HG03135 (cell line): ENCODE measurements around the gene HELT.

Experiments
- ATAC-seq: cut with Tn5 transposase; IDR thresholded peaks from one replicate; pipeline ENCODE4 v1.9.1; 2021; ENCODE audit warnings: mild to moderate bottlenecking, moderate library complexity; ENCODE audit not compliant: unreplicated experiment

The HELT gene

DNA sequence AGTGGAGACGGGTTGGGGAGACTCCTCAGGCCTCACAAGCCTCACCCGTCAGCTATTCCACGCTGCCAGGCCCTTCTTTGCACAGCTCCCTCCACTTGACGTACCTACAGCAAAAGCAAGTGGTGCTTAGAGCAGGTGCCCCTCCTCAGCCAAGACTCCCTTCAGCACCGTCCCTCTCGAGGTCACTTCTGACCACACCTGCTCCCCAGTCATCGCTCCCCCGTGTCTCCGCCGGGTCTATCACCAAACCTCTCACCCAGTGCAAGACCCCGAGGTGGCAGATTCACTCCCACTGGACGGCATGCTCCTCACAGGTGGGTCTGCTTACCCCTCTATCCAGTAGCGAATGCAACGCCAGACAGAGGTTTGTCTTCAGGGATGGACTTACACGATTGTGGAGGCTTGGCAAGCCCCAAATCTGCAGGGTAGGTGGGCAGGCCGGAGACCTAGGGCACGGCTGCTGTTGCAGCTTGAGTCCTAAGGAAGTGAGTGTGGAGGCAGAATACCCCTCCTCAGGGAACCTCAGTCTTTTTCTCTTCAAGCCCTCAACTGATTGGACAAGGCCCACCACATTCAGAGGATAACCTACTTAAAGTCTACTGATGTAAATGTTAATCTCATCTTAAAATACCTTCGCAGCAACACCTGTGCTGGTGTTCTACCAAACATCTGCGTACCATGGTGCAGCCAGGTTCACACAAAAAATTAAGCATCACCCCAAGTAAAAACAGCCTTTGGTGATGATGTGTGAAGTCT lies 14.5 kb upstream of the HELT start:
- no peak for ATAC-seq

DNA sequence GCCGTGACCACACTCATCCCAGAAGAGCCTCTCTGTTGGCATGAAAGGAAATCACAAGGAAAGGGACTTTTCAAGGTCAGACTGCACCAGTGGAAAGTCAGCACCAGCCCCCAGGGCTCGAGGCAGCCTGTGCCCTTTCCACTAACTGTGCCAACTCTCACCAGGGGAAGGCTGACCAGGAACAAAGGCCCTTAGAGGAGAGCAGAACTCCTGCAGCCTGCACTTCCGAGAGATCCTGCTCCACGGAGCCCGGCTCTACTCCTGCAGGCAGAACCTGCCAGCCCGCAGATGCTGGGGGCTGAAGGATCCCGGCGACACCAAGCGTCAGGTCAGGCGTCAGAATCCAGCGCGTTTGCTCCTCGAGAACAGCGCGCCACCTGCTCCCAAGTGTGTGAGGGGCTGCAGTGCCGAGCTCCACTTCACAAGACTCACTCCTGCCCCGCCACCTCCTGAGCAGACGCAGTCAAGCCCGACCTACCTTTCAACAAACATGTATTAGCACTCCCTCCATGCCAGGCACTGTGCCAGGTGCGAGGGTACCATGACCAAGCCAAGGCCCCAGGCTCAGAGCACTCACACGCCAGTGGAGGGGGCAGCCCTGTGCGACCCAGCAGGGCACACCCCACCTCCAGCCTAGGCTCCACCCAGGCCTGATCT lies 13.6 kb upstream of the HELT start:
- ATAC-seq = peak; percentile 39

DNA sequence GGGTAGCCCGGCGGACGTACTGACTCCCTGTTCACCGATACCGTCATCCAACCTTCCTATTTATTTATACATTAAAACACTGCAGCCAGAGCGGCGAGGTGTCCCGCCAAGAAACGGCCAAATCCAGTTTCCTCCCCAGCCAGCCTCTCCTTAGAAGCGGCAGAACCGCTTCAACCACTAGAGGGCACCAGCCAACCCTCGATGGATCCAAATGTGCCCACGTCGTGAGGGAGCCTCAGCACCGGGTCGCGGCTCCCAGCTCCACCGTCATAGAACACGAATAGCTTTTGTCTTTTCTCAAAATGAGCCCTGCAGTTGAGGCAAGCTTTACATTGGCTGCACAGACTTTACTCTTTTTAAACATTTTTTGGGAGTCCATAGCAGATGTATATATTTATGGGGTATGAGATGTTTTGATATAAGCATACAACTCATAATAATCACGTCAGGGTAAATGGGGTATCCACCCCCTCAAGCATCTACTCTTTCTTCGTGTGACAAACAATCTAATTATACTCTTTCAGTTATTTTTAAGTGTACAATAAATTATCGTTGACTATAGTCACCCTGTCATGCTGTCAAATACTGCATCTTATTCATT lies 13.0 kb upstream of the HELT start:
- ATAC-seq = peak; percentile 92

DNA sequence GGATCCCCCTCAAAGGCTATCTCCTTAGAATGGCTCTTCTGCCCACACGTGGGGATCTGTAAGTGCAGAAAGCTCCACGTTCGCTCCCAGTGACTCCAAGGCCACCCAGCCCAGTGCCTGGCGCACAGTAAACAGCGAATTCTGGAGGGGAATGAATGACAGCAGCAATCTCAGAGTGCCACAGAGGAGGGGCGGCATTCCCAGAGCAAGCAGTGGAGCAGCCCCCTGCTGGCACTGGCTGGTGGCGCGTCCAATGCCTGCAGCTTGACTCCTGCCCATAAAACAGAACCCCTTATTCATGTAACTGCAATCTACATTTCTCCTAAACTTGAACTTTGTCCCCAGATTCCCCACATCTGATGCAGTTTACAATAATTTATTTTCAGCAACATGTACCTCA lies 6.9 kb upstream of the HELT start:
- no peak for ATAC-seq

DNA sequence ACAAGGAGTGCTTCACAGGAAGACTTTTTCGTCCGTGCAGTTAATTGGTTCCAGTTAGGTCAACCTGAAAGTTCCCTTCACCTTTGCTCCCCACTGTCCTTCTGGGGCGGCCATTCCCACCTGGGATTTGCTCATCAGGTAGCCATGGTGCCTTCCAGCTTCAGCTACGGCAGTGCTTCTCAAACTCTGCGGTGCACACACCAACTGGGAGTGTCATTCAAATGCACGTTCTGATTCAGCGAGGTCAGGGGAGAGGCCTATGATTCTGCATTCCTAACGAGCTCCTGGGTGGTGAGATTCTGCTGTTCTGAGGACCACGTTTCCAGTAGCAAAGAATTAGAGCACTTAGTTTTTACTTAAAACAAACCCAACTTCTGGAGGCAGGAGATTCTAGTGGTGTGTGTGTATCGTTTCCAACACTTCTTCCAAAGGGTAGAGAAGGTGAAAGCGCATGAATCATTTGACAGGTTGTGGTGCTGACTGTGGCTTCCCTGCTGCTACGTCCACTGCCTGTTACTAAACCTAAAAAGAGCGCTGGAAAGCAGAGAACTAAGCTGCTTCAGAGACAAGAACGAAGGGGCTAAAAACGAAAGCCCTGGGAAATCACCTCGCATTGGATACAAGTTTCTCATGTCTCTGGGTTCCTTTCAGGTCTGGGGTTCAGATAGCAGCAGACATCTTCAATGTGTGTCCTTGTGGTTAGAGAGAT lies 4.7 kb upstream of the HELT start:
- no peak for ATAC-seq

DNA sequence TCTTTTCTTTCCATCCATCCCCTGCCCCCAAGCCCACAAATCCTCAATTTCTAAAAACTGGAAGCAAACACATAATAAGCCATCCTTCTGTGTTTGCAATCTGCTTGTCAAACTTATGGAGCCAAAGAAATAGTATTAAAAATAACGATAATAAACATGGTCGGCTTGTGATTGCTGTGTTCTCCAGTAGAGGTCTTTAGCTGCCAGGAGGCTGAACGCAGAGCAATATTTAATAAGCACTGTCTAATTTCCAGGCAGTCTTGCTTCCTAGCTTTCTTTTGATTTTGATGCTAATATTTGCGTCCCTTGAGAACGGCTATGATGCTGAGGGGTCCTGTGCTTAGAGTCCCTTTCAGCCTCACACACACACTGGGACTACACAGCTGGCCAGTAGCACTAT lies 3.2 kb upstream of the HELT start:
- no peak for ATAC-seq

DNA sequence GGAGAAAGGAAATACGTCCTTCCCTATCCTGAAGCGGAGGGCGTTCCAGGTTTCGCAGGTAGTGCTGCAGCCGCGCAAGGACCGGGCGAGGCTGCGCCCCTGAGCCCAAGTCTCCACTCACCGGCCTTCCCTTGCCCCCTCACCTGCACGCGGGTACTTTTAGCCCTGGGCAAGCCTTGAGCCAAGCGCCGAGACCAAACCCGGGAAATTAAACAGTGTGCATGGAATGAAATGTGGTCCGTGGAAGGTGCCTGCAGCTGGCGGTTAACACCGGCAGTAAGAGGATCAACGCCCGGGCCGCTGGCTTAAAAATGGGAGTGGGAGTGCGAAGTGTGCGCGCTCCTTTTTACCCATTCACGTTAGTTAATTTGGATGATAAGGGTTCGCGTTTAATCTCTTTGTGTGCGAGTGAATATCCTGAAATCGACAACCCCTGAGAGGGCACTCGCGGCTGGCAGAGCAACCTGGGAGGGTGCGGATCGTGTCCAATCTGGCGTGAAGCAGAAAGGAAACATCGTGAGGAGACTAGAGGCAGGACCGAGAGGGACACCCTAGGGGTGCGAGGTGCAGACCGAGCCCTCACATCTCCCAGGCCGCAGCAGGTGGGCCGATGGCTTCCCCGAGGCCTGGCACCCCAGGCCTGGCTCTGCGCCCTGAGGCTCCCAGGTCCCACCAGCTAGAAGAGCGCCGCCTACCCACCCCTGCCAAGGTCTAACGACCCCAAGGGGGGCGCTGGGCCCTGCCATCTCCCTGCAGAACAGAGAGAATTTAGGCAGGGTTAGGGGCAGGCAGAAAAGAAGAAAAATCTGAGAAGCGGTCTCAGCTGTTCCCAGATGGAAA lies 2.0 kb upstream of the HELT start:
- ATAC-seq = no peak

DNA sequence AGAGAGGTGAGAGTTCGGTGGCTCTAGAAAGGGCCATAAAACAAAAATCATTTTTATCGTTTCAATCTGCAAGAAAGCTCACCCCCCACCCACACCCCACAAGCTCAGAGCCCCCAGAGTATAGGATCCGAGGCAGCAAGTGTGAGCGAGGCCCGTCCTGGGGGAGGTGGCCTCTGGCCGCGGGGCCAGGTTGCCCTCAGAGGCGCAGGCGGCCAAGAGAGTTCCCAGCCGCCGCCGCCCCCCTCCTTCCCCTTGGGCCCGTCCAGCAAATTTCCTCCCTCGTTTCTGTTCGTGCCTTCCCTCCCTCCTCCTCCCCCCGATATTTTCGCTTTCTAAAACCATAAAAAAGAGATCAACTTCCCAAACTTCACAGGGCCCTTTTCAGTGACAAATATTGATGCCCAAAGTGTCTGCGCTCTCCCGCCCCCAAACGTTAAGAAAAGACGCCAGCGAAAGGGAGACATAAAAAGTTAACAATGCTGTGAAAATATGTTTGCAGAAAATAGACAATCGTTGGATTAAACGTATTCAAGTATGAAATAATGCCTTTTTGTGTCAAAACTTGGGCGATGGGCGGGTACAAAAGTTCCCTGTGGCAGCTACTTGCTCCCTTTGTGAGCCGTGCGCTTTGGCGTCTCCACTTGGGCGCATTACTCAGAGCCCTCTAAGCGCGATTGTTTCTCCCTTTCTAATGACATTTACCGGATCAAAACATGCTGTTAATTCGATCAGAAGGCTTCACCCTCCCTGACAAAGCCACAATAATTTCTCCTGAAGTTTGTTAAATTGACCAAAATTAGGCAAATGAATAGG lies 1.1 kb upstream of the HELT start:
- no peak for ATAC-seq

DNA sequence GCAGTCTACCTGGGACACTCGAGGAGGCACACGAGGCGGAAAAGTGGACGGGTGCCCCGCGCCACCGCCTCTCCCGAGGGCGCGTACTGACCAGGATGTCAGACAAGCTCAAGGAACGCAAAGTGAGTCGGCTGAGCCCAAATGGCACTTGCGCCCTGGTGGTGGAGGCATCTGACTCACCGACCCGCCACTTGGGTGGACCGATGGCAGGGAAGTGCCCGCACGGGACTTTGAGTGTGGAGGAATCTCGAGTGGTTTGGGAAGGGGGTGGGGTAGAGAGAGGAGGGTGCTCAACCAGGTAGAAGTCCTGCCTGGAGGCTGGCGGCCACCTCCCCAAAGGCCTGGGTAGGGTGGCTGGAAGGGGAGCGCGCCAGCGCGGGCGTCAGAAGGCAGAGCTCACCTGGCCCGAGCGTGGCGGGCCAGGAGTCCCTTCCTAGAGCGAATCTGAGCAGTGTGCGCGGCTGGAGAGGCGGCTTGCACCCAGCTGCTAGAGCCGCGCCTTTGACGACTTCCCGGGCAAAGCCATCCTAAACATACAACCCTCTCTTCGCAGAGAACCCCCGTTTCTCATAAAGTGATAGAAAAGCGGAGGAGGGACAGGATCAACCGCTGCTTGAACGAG lies 655 bp downstream of the HELT start:
- no peak for ATAC-seq

DNA sequence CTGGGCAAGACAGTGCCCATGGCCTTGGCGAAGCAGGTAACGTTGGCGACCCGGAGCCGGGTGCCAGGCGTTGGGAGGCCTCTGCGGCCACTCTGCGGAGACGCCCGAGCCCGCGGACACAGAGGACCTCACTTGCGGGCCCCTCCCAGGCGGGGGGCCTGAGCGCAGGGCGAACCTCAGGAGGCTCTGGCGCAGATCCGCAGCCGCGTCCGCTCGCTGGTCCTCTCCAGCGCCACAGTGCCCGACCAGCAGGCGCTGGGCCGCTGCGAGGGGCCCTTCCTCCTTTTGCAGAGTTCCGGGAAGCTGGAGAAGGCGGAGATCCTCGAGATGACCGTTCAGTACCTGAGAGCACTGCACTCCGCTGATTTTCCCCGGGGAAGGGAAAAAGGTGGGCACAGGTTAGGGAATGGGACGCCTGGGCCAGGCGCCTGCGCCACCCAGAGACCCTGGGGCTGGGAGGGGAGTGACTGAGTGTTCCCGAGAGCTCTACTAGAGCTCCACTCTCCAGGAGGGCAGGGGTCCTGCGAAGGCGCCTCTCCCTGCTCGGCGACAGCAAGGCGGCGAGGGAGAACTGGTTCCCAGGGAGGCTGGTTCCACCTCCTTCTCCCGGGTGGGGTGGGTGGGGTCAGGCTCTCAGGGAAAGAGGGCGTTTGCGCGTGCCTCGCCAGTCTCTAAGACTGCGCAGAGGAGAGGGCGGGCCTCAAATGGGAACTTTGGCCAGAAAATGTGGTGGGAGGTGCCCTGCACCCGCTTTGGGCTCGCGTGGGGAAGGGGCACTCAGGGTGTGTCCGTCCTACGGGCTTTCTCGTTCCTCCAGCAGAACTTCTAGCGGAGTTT lies 1.4 kb downstream of the HELT start:
- no peak for ATAC-seq

DNA sequence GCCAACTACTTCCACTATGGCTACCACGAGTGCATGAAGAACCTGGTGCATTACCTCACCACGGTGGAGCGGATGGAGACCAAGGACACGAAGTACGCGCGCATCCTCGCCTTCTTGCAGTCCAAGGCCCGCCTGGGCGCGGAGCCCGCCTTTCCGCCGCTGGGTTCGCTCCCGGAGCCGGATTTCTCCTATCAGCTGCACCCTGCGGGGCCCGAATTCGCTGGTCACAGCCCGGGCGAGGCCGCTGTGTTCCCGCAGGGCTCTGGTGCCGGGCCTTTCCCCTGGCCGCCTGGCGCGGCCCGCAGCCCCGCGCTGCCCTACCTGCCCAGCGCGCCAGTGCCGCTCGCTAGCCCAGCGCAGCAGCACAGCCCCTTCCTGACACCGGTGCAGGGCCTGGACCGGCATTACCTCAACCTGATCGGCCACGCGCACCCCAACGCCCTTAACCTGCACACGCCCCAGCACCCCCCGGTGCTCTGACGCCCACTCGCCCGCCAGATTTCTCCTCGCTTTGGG lies 2.1 kb downstream of the HELT start:
- no peak for ATAC-seq

DNA sequence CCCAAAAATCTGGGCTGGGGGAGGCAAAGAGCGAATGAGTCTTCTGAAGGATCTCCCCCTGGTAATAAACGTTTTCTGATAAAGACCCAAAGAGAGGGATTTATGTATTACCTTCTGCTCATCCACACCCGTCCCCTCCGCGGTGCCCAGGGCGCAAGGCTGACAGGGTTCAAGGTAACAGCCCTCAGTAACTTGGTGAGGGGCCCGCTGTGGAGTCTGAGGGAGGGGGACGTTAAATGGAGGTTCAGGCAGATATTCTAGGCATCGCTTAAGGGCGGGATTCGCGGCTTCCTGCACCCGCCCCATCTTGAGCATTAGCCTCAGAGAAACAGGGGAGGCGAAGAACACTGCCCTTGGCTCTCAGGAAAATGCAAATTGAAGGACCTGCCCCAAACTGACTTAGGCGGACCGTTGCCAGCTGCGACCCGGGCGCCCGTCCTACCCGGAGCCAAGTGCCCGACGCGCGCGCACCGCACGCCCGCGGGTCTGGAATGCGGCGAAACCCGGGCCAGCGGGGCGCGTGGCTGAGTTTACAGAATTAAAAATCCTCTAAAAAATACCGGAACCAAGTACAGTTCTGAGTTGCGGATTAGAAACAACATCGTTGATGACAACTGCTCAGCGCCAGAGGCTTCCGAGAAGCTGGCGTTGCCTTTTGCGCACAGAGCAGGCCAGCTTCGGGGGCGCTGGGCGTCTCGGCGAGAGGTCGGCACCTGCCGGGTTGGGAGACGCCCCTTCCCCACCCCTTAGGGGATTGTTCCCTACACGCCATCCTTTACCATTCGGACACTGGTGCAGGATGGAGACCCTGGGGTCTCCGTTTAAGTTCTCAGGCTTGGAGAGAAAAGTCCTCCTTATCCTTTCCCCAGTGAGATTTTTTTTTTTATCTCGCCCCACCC lies 2.8 kb downstream of the HELT start:
- ATAC-seq = no peak

DNA sequence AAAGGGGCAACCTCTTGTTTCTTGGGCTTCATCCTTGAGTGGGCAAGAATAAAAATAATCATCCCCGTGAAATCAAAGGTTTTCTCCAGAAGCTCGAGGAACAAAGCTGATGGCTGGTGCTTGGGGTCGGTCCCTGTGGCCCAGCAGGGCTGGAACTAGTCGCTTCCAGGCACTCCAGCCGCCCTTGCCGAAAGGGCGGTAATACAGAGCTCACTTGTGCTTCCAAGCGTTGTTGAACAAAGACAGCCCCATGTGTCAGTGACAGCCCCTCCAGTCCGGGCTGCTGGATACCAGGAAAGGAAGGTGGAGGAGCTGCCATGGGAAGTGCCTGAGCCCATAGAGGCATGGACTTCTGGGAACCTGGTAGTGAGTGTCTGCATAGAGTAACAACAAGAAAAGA lies 5.2 kb downstream of the HELT start:
- ATAC-seq = no peak

DNA sequence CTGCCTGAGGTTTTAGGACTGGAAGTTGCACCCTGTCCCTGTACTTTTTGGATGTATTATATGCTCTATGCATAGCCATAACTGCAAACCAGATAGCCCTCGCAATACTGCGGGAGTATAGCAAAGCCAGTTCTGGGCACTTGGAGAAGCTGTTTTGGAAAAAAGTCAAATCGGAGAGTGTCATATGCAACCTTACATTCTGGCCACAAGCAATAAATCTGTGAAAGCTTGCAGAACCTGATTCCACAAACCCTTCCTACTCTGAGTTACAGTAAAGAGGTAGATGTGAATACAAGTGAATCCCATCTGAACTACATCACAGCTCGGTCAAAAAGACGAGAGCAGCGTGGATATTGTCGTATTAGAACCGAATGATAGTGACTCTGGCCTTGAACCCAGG lies 10.3 kb downstream of the HELT start:
- ATAC-seq = no peak

DNA sequence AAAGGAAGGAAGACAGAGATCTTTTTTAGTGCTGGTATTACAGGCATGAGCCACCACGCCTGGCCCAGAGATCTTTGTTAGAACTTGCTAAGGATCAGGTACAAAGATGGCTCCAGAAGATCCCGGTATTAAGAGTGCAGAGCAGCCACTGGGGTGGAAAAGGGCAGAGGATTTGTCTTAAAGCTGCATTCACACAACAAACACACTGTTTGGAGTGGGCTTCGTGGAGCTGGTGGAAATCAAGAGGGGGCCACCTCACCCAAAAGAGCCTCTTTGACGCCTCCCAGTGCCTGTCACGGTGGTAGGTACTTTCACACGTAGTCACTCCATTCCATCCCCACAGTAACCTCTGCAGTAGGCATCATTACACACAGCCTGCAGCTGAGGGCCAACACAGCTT lies 13.3 kb downstream of the HELT start:
- ATAC-seq = no peak

DNA sequence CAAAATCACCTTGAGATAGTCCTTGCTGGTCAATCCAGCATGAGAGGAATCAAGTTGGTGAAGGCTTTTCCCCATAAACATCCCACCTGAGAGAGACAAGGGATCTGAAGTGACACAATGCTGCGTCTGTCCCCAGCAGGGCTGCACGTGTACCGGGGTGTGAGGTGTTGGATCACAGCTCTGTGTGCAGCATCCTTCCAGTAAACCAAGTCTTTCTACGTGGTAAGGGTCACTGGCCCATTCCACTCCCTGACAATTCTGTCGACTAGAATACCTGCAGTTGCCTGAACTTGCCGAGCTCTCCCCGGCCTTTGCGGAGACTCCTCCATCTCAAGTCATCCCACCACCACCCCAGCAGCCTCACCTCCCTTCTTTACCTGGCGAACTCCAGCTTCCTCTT lies 14.8 kb downstream of the HELT start:
- no peak for ATAC-seq

DNA sequence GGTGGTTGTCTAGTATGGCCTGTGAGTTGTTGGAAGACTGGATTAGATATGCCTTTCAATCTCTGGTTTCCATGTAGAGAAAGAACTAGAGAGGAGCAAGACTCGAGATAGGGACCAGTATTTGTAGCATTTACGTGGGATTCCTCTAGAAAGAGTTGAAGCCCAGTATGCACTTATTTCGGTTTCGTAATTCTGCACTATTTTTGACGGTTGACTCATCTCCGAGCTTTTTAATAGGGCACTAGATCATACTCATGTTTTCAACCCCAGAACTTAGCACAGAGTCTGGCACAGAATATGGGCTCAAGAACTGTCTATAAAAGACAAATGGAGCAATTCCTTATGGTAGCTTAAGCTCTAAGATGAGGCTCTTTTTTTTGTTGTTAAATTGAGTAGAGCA lies 15.7 kb downstream of the HELT start:
- no peak for ATAC-seq
